ENCODE measurements around the gene POLR2A.

POLR2A gene

DNA sequence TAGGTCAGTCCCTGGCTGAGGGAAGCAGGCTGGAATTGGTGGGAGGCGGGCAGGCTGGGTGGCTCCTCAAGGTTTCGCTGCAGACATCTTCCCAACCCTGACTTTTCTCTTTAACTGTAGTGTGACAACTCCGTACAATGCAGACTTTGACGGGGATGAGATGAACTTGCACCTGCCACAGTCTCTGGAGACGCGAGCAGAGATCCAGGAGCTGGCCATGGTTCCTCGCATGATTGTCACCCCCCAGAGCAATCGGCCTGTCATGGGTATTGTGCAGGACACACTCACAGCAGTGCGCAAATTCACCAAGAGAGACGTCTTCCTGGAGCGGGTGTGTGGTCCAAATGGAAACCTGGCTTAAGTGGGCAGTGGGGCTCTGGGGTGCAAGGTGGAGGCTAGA is 15.0 kb downstream of the POLR2A start:
- Mint-ChIP-seq H3K9me3 (no peaks in the 10 kb centered on the region), H3K27ac (no peak overlapping the region), H3K4me3 (no peak overlapping the region), H3K27me3 (no peaks in the 10 kb centered on the region), H3K36me3 (ENCODE audit: low read depth) (peaks cover 93% of the 10 kb centered on the region), H3K4me1 (ENCODE audit: low read depth) (peaks cover 3% of the 10 kb centered on the region)
- no peak for DNase-seq

DNA sequence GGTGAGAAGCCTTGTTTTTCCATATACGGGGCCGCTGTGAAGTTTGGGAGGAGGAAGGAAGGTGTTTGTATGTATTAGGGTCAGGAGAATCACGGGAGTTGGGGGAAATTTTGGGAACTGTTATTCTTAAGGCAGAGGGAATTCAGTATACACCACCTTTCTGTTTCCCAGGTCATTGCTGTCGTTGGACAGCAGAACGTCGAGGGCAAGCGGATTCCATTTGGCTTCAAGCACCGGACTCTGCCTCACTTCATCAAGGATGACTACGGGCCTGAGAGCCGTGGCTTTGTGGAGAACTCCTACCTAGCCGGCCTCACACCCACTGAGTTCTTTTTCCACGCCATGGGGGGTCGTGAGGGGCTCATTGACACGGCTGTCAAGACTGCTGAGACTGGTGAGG is 17.6 kb downstream of the POLR2A start:
- H3K27me3 Mint-ChIP-seq: no peaks in the 10 kb centered on the region
- H3K4me1 Mint-ChIP-seq (ENCODE audit: low read depth): no peaks in the 10 kb centered on the region
- no peak for DNase-seq
- no peaks in the 10 kb centered on the region for H3K9me3 Mint-ChIP-seq
- H3K36me3 Mint-ChIP-seq (ENCODE audit: low read depth): peaks cover 93% of the 10 kb centered on the region
- H3K4me3 Mint-ChIP-seq: no peak overlapping the region
- H3K27ac Mint-ChIP-seq: no peak overlapping the region

DNA sequence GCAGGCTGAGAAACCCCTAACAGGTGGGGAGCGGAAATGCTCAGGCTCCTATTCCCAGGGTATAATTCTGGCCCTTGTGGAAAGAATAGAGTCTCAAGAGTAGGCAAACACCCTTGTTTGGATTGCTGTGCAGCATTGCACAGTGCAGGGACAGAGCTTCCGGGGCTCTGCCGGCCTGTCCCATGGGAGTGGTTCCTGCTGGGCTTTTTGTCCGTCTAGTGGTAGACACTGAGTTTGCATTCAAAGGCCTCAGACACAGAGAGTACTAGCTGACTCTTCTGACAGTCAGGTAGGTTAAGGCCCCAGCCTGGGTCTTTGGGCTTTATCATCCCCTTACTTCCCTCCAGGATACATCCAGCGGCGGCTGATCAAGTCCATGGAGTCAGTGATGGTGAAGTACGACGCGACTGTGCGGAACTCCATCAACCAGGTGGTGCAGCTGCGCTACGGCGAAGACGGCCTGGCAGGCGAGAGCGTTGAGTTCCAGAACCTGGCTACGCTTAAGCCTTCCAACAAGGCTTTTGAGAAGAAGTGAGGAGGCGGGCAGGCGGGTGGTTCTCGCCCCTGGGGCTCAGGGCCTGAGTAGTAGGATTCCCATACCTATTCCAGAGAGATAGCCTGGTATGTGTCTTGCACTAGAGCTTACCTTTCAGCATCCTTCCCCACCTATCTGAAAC is 18.1 kb downstream of the POLR2A start:
- Mint-ChIP-seq H3K27me3 (no peaks in the 10 kb centered on the region), H3K9me3 (no peaks in the 10 kb centered on the region), H3K36me3 (ENCODE audit: low read depth) (peaks cover 93% of the 10 kb centered on the region), H3K27ac (peak overlapping the region; percentile 63), H3K4me3 (no peak overlapping the region), H3K4me1 (ENCODE audit: low read depth) (no peaks in the 10 kb centered on the region)
- DNase-seq: no peak

GRCh38 chr17:7502987-7503386 is 18.8 kb downstream of the POLR2A start:
- H3K9me3 Mint-ChIP-seq: no peaks in the 10 kb centered on the region
- no peaks in the 10 kb centered on the region for H3K27me3 Mint-ChIP-seq
- peaks cover 93% of the 10 kb centered on the region for H3K36me3 Mint-ChIP-seq (ENCODE audit: low read depth)
- no peak overlapping the region for H3K27ac Mint-ChIP-seq
- DNase-seq: no peak
- no peak overlapping the region for H3K4me3 Mint-ChIP-seq
- H3K4me1 Mint-ChIP-seq (ENCODE audit: low read depth): no peaks in the 10 kb centered on the region

DNA sequence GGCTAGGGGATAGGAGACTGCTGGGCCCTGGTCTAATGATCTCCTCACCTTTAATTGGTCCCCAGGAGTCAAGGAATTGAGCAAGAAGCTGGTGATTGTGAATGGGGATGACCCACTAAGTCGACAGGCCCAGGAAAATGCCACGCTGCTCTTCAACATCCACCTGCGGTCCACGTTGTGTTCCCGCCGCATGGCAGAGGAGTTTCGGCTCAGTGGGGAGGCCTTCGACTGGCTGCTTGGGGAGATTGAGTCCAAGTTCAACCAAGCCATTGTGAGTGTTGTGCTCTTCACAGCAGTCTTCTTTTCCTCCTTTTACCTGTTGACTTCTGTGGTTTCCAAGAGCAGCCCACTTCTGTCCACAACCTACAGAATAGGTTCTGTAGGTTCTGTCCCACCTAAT is 19.4 kb downstream of the POLR2A start:
- Mint-ChIP-seq H3K36me3 (ENCODE audit: low read depth) (peaks cover 93% of the 10 kb centered on the region), H3K27me3 (no peaks in the 10 kb centered on the region), H3K4me3 (no peak overlapping the region), H3K4me1 (ENCODE audit: low read depth) (no peaks in the 10 kb centered on the region), H3K27ac (peak overlapping the region; percentile 53), H3K9me3 (no peaks in the 10 kb centered on the region)
- no peak for DNase-seq

GRCh38 chr17:7508145-7508544 is 24.0 kb downstream of the POLR2A start:
- Mint-ChIP-seq H3K4me3 (no peak overlapping the region), H3K27me3 (no peaks in the 10 kb centered on the region), H3K36me3 (ENCODE audit: low read depth) (peaks cover 97% of the 10 kb centered on the region), H3K27ac (peak overlapping the region; percentile 44), H3K4me1 (ENCODE audit: low read depth) (no peaks in the 10 kb centered on the region), H3K9me3 (no peaks in the 10 kb centered on the region)
- no peak for DNase-seq

- H3K27ac Mint-ChIP-seq: peak overlapping the region; percentile 44
Observed at GRCh38 chr17:7508846-7509245, 24.7 kb downstream of the POLR2A start.

GRCh38 chr17:7509937-7510336 is 25.8 kb downstream of the POLR2A start:
- peak overlapping the region; percentile 11 for H3K27ac Mint-ChIP-seq
- peaks cover 98% of the 10 kb centered on the region for H3K36me3 Mint-ChIP-seq (ENCODE audit: low read depth)

More at GRCh38 chr17:7508846-7509245, 24.7 kb downstream of the POLR2A start:
- H3K9me3 Mint-ChIP-seq: no peaks in the 10 kb centered on the region
- DNase-seq: no peak
- peaks cover 97% of the 10 kb centered on the region for H3K36me3 Mint-ChIP-seq (ENCODE audit: low read depth)
- no peaks in the 10 kb centered on the region for H3K4me1 Mint-ChIP-seq (ENCODE audit: low read depth)
- H3K4me3 Mint-ChIP-seq: no peak overlapping the region
- H3K27me3 Mint-ChIP-seq: no peaks in the 10 kb centered on the region

DNA sequence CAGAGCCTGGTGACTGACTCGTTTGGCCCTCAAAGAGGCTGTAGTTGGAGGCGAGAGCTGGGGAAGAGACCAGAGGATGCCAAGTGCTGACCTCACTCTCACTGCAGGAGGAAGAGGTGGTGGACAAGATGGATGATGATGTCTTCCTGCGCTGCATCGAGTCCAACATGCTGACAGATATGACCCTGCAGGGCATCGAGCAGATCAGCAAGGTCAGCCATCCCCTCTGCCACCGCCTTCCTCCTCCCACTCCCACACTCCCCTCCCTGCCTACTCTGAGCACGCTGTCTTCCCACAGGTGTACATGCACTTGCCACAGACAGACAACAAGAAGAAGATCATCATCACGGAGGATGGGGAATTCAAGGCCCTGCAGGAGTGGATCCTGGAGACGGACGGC is 26.9 kb downstream of the POLR2A start:
- H3K4me3 Mint-ChIP-seq: no peak overlapping the region
- no peak for DNase-seq
- no peaks in the 10 kb centered on the region for H3K4me1 Mint-ChIP-seq (ENCODE audit: low read depth)
- H3K9me3 Mint-ChIP-seq: no peaks in the 10 kb centered on the region
- peaks cover 96% of the 10 kb centered on the region for H3K36me3 Mint-ChIP-seq (ENCODE audit: low read depth)
- H3K27me3 Mint-ChIP-seq: no peaks in the 10 kb centered on the region
- peak overlapping the region; percentile 6 for H3K27ac Mint-ChIP-seq

More at GRCh38 chr17:7509937-7510336, 25.8 kb downstream of the POLR2A start:
- Mint-ChIP-seq H3K4me3 (no peak overlapping the region), H3K9me3 (no peaks in the 10 kb centered on the region), H3K27me3 (no peaks in the 10 kb centered on the region), H3K4me1 (ENCODE audit: low read depth) (no peaks in the 10 kb centered on the region)
- no peak for DNase-seq

GRCh38 chr17:7512105-7512504 is 27.9 kb downstream of the POLR2A start:
- no peaks in the 10 kb centered on the region for H3K4me1 Mint-ChIP-seq (ENCODE audit: low read depth)
- peaks cover 92% of the 10 kb centered on the region for H3K36me3 Mint-ChIP-seq (ENCODE audit: low read depth)
- H3K4me3 Mint-ChIP-seq: no peak overlapping the region
- H3K9me3 Mint-ChIP-seq: no peaks in the 10 kb centered on the region
- H3K27me3 Mint-ChIP-seq: no peaks in the 10 kb centered on the region
- no peak for DNase-seq
- peak overlapping the region; percentile 26 for H3K27ac Mint-ChIP-seq

- H3K27me3 Mint-ChIP-seq: no peaks in the 10 kb centered on the region
- peak overlapping the region; percentile 55 for H3K27ac Mint-ChIP-seq
- DNase-seq: no peak
- no peak overlapping the region for H3K4me3 Mint-ChIP-seq
- H3K4me1 Mint-ChIP-seq (ENCODE audit: low read depth): no peaks in the 10 kb centered on the region
- H3K9me3 Mint-ChIP-seq: no peaks in the 10 kb centered on the region
- H3K36me3 Mint-ChIP-seq (ENCODE audit: low read depth): peaks cover 83% of the 10 kb centered on the region
Observed at GRCh38 chr17:7512824-7513540, 28.8 kb downstream of the POLR2A start.

DNA sequence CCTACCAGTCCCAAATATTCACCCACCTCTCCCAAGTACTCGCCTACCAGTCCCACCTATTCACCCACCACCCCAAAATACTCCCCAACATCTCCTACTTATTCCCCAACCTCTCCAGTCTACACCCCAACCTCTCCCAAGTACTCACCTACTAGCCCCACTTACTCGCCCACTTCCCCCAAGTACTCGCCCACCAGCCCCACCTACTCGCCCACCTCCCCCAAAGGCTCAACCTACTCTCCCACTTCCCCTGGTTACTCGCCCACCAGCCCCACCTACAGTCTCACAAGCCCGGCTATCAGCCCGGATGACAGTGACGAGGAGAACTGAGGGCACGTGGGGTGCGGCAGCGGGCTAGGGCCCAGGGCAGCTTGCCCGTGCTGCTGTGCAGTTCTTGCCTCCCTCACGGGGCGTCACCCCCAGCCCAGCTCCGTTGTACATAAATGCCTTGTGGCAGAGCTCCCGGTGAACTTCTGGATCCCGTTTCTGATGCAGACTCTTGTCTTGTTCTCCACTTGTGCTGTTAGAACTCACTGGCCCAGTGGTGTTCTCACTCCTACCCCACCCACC is 29.8 kb downstream of the POLR2A start:
- Mint-ChIP-seq H3K4me1 (ENCODE audit: low read depth) (no peaks in the 10 kb centered on the region), H3K9me3 (no peaks in the 10 kb centered on the region), H3K27me3 (no peaks in the 10 kb centered on the region), H3K36me3 (ENCODE audit: low read depth) (peaks cover 73% of the 10 kb centered on the region), H3K27ac (peak overlapping the region; percentile 63), H3K4me3 (no peak overlapping the region)
- DNase-seq: no peak

DNA sequence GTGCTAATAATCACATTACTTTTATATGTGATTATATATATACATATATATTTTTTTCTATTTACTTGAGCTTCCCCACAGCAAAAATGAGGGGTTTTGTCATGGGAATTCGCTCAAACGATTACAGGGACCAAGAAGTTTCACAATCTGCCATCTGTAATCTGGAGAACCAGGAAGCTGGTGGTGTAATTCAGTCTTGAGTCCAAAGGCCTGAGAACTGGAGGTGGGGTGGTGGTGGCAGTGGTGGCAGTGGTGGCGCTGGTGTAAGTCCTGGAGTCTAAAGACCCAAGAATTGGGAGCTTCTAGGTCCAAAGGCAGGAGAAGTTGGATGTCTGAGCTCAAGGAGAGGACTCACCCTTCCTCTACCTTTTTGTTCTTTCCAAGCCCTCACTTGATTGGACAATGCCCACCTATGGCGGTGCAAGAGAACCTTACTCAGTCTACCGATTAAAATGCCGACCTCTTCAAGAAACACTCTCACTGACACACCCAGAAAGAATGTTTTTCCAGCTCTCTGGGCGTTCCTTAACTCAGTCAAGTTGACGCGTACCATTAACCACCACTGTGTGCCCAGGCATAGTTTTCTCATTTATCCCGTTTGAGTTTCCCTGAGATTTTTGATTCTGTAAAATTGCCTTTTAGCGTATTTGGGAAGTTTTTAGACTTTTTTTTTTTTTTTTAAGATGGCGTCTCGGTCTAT is 31.9 kb downstream of the POLR2A start:
- no peaks in the 10 kb centered on the region for H3K9me3 Mint-ChIP-seq
- no peaks in the 10 kb centered on the region for H3K4me1 Mint-ChIP-seq (ENCODE audit: low read depth)
- DNase-seq: no peak
- no peak overlapping the region for H3K4me3 Mint-ChIP-seq
- peaks cover 52% of the 10 kb centered on the region for H3K36me3 Mint-ChIP-seq (ENCODE audit: low read depth)
- no peaks in the 10 kb centered on the region for H3K27me3 Mint-ChIP-seq
- H3K27ac Mint-ChIP-seq: peak overlapping the region; percentile 26

DNA sequence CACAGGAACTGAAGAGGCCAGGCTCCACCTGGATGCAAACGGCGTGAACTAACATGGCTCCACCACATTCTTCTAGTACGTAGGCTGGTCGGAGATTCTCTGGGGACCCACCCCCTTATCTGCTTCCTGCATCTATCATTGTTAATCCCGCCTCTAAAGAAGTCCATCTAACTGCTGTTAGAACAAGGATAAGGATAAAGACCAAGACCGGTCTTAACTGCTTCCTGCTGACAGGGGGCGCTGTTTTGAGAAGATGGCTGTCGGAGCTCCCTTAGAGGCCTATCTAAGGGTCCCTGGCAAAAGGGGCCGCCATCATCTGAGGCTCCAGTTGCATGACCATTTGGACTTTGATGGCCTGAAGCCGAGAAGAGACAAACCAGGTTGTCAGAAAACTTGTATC is 38.9 kb downstream of the POLR2A start:
- Mint-ChIP-seq H3K4me1 (ENCODE audit: low read depth) (peaks cover 3% of the 10 kb centered on the region), H3K9me3 (peaks cover 3% of the 10 kb centered on the region), H3K4me3 (no peak overlapping the region), H3K27ac (no peak overlapping the region), H3K27me3 (no peaks in the 10 kb centered on the region), H3K36me3 (ENCODE audit: low read depth) (no peaks in the 10 kb centered on the region)
- DNase-seq: peak; percentile 51
